NCI-H1105 treated with DMSO at 0.1 percent for 48 hours (cell line): ENCODE results near the gene DIP2C.

Experiments
- DNase-seq: peaks from one replicate; lab custom pipeline; 2025; lab: John Stamatoyannopoulos, UW

The DIP2C gene

DNA sequence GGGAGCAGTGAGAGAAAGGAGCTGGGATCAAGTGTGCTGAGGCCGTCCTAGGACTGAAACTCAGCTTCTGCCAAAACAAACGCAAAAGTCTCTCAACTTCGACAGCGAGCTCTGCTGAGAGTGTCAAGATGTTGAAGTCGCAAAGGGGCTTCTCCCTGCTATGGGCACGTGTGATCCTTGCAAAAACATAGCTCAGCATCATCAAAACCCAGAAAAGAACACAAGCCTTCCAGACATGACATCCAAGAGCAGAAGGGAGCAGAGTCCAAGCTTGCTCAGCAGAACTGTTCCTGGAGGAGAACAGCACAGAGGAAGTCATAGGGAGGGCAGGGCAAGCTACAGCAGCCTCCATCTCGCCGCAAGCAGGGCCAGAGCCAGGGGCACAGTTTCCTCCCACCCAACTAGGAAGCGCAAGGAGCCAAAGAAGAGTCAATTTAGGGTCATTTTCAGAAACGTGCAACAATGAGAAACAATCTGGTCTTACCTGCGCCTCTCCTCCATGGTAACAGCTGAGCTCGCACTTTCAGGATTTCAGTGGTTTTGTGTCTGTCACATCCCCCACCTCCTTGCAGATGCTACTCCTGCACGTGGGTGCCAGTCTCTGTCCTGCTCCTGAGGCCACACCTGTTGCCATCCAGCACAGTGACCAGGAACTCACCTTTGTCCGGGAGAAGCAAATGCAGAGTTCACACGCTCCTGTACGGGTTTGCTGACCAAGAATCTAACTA is 113.9 kb downstream of the DIP2C start:
- DNase-seq = no peak

DNA sequence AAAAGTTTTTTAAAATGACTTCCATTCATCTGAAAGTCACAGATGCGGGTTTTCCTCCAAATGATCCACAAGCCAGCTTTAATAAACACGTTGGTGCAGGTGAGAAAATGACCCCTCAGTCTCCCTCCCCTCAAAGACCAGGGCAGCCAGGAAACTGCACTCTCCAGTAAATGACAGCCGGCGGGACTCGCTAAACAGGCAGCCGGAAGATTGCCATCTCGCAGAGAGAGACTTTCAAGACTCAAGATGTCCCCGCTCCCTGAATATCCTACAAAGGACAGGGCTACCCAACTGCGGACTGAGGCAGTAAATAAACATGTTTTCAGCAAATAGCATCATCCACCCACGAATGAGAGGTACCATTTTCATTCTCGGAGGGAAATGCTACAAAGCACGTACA is 116.8 kb downstream of the DIP2C start:
- DNase-seq = no peak

DNA sequence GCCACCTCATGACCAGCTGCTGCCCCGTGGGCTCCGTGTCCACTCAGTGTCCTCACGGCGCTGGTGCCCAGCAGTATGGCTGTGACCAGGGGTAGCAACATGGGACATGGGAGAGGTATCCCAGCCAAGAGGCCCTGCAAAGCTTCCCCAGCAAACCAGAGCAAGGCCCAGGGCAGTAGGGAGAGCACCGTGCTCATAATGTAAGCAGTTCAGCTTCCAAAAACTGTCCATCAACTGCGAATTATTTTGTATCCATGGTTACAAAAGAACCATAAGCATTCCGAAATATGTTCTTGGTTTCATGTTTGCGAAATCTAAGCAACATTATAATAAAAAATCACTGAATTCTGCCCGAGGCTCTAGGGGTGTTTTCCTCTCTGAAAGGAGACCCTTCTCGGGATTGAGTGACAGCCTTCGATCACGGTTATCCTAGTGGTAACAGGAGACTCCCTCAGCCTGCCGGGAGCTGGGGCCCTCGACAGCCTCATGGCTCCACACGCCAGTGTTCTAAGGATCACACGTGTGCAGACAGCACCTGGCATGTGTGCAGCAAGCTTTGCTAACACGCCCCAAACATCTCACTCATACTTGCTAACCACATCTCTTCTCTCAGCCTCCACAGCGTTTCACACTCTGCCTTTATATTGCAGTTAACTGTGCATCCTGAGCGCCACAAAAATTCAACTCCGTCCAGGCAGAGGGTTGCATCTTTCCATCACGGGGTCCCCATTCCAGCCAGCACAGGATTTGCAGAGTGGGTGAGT is 117.6 kb downstream of the DIP2C start:
- DNase-seq = no peak

DNA sequence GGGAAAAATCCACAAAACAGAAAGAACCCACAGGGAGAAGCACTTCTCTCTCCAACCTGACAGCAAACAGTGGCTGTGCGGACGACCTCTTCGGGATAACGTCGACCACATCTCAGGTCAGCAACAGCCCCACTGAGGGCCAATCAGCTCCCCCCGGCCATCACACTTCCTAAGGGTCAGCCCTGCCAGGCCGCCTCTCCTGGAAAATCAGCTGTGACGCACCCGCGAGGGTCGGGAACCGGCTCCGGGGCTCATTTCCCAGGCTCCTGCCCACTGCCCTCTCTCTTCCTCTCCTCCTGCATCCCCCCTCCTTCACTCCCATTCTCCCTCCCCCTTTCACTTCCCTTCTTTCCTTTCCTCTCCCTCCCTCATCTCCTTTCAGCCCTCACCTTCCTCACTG is 118.3 kb downstream of the DIP2C start:
- DNase-seq = no peak

DNA sequence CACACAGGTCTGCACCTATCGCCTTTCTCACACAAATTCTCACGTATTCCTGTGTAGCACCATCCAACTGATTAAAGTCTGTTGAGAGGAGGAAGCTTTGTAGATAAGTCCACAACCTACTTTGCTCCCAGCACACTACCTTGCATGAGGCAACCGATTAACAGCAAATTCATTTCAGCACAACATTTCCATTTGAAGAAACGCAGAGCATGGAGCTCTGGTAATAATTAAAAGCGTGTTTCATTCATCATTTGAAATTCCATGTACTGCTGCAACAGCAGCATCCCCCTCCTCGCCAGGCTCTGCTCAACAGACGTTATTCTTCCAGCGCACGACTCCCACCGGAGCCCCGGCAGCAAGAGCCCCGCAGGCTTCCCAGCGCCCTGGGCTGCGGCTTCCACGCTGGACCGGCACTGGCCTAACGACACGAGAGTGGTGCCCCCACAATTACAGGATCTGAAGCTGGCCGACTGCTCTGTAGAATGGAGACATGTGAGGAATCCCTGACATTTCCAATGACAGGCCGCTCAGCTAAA is 118.8 kb downstream of the DIP2C start:
- DNase-seq = no peak

DNA sequence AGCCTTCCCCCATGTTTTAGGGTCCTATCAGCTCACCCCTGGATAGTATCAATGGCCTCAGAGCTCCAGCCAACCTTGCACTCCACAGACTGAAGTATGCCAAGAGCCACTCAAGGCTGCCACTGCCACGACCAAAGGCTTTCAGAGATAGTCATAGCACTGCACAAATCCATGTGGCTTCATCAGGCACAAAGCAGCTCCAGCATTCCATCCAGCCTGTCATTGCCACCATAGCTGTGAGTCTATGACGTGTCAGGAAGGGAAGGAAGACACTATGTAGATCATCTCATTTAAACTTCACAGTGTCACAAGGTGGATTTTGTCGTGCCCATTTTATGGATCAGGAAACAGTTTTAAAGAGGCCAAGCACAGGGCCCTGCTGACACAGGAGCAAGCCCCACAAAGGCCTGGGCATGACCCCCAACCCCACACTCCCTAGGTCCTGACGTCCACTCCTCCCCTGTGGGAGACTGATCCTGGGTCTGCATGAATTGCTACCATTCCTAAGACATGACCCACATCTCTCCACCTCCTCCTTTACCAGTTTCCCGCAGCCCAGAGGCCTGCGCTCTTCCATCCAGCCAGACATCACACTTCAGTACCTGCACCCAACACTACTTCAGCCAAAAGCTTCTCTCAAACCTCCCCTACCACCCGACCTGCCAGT is 119.4 kb downstream of the DIP2C start:
- no peak for DNase-seq

DNA sequence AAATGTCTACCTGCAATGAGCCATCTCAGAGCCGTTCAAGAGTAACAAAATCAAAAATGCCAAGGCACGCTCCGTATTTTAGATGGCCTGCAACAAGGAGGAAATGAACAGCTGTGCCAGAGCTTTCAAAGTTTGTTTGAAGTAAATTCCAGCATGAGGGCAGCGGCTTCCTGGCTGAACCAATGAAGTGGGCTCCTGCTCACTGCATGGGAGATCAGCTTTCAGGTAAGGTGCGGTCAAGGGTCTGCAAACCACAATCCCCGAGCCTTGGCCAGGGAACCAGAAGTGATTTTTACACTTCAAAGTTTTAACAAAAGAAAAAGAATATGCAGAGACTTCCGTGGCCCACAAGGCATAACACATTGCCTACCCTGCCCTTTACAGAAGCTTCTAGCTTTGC is 120.6 kb downstream of the DIP2C start:
- DNase-seq = no peak

DNA sequence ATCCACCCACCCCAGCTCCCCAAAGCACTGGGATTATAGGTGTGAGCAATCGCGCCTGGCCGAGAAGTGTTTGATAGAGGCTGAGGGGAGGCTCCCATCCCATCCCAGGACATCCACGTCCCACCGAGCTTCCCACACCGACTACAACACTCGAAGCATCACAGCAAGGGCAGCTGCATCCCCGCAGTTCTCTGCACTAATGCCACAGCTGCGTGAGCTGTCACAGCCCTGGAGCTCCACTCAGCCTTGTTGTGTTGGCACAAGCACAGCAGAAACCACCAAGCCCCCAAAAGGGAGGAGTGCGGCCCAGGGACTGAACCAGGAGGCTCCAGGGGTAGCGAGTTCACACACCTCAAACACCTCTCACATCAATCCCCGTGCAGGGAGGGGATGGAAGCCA is 121.6 kb downstream of the DIP2C start:
- DNase-seq = no peak

DNA sequence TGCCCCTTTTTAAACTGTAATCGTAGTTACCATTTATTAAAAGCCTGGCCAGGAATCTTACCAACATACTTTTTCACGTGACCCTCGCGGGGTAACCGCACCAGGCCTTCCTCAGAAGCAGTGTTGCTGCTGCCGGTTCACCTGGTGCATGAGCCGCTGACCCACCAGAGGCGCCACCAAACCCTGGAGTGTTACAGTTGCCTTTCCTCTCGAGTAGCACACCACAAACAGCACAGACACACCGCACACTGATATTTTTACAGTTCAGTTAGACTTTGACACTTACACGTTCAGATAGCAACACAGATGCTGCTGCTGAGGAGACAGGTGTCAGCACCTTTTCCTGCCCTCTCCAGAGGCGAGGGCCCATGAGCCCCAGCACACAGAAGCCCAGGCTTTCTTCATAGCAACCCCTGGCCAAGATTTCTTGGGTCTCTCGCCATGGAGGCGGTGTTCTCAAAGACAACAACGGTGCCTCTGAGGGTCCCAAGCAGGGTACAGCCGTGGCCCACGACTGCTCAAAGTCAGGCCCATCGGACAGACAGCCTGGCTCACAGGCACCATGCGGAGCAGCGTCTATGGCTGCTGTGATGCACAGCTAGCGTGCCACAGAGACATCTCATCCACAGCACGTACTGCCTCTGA is 123.1 kb downstream of the DIP2C start:
- no peak for DNase-seq

DNA sequence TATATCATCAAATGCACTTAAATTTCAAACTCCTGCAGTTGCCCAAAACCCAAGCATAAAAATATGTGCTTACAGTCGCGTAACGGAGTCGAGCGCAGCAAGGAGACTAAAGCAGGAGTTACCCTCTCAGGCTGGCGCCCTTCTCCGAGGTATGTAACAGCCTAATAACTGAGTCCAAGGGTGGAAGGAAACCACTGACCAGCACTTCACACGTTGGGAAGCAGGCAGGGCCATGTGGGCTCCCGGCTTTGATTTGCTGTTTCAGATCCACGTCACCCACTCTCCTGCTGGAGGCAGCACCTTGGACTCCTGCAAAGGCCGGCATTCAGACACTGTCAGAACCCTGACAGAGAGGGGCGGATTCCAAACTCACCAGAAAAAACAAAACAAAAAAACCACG is 123.8 kb downstream of the DIP2C start:
- DNase-seq = no peak

DNA sequence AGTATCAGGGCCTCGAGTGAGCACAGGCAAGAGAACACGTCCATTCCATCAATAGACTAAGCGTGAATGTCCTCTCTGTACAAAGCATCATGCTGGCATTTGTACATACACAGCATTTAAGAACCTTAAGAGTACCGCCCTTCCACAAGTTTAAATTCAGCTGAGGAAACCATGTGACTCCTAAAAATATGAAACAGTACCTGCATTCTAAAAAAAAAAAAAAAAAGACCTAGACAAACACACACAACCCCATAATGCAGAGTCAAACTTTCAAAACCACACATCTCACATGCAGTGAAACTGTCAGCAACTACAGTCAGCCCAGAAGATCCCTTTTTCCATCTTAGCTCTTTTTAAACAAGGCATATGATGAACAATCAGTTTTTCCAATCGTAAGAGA is 124.3 kb downstream of the DIP2C start:
- DNase-seq = no peak

DNA sequence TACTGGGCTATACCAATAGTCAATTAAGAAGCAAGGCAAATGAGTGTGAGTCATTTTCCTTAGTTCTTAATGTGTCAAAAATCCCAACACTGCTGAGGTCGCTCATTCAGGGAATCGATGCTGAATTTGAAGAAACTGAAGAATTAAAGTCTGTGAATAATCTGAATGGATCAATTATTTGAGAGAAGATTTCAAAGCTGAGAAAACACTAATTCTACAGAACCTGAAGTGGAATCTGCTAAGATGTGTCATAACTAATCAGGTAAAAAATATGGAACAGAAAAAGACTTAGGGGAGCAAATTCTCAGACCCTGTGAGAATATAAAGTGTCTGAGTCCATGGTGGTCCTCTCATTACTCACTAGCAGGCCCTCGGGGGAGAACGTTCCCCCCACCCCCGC is 125.6 kb downstream of the DIP2C start:
- no peak for DNase-seq

DNA sequence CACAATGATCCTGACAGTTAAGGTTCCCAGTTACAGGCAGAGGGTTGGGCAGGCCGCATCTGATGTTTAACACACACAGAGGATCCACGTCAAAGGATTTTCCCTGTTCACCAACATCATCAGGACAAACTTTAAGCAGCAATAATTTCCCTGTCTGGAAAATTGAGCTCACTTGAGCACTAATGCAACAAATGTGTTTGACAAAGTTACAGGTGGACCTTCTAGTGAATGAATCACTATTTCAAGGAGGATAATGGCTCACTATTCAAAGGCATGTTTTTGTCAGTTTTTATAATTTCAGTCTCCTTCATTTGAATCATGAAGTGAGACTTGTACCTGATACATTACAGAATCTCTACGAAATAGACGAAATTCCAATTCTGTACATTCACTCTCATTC is 127.3 kb downstream of the DIP2C start:
- DNase-seq = no peak

DNA sequence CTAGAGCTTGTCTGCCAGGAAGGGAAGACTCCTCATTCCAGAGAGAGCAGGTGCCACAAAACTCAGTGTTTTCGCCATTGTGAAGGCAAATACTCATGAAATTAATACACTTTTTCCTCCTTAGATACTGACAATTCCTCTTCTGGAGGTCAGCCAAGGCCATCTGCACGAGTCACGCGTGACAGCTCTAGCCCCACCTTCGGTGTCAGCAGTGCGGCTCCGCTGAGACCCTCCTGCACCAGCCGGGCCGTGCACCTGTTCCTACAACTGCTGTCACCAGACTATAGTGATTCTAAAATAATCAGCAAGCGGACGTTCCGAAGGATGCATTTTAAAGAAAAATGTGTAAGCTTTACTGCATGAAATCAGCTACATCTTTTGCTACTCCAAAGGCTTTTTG is 127.7 kb downstream of the DIP2C start:
- DNase-seq = peak; percentile 24

DNA sequence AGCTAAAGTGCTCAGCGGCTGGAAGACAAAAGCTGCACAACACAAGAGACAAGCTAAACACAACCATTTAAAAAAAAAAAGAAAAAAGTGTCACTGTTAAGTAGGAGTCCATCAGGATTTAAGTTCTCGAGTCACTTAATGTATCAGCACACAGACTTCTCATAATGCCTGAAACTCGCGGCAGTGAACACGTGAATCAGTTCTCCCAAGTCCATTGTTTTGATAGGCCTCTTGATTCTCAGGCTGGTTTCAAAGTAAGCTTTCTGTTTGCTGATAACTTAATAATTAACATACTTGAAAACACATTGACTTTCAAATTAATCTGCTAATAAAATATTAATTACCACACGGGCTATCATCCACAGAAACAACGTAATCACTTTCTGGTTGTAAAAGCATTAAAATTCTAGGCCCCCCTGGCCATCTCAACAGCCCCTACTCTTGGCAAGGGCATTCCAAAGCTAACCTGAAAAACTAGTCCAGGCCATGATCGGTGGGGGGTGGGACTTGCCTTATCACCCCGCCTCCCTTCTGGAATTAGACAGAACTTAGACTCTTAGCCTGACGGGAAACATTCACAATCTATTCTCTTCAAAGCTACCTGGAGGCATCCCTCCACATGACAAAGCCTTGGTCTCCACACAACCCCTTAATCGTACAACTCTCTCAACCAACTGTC is 129.0 kb downstream of the DIP2C start:
- no peak for DNase-seq

DNA sequence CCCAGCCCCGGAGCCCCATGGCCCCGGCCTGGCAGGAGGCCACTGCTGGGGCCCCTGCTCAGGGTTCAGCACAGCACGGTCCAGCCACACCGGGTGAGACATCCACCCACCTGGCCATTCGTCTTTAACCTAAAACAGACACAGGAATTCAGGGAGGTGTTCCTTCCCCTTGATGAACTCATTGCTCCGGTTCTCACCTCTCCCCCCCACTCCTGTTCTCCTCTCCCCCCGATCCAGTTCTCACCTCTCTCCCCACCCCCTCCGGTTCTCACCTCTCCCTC is 129.8 kb downstream of the DIP2C start:
- no peak for DNase-seq

DNA sequence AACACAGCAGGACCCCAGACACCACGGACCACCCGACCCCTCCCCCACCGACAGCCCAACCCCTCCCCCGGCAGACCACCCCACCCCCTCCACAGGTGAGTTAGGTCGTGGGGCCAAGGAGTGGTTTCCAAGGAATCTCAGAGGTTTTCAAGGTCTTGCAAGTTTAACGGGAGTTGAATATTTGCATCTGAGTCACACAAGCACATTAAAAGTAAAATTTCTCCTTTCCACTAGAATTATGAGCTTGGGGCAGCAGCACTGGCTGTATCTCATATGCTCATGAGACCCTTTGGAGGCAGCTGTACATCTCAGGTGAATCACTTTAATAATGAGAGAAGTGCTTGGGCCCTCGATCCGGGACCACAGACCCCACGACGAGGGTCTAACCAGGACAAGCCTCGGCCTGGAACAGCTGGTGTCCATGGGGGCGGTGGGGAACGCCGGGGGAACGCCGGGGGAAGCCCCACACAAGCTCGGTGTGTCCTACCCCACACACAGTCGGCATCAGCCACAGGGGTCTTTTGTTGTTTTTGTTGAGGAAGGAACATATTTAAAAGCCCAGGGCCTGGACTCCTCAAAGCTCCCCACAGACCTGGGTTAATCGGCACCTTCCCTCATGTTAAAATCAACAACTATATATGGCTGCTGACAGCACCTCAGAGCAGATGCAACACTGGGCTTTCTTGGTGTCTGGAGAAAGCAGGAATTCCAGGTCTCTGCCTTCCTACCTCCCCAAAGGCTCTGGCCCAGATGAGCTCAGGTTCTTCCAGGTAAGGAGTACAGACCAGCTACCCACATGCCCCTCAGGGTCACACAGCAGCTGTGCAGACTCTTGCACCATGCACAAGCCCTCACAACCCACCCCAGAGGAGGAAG is 130.3 kb downstream of the DIP2C start:
- DNase-seq = no peak

DNA sequence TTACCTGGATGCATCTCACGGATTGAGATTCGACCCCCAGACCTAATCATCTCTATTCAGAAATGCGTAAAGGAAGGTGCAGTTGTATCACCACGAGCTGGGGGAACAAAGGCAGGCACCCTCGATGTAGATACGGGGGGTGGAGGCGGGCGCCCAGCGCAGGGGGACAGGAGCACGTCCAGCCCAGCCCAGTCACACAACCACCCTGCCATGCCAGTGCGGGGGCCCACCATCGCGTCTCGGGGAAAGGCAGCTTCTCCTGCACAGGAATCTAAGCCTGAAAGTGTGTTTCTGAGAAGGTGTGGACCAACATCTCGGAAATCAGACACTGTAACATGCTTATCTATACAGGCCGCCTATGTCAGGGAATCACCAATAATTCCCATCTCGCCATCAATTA is 131.1 kb downstream of the DIP2C start:
- no peak for DNase-seq

DNA sequence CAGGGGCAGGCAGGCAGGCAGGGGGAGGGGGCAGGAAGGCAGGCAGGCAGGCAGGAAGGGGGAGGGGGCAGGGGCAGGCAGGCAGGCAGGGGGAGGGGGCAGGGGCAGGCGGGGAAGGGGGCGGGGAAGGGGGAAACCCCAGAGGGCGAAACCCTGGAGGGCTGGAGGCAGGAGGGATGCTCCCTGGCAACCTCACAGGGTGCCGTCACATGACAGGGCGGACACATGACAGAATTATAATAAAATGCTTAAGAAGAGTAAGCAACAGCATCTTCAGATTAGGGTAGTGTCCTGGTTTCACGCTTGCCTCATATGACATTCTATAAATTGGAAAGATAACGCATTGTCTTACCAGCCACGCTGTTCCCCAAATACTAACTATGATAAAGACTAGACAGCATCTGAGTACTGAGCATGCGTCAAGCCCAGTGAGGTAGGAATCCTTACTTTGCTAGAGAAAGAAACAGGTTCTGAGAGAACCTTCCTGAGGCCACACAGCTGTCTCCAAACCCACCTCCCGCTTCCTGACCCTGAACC is 131.6 kb downstream of the DIP2C start:
- DNase-seq = no peak

DNA sequence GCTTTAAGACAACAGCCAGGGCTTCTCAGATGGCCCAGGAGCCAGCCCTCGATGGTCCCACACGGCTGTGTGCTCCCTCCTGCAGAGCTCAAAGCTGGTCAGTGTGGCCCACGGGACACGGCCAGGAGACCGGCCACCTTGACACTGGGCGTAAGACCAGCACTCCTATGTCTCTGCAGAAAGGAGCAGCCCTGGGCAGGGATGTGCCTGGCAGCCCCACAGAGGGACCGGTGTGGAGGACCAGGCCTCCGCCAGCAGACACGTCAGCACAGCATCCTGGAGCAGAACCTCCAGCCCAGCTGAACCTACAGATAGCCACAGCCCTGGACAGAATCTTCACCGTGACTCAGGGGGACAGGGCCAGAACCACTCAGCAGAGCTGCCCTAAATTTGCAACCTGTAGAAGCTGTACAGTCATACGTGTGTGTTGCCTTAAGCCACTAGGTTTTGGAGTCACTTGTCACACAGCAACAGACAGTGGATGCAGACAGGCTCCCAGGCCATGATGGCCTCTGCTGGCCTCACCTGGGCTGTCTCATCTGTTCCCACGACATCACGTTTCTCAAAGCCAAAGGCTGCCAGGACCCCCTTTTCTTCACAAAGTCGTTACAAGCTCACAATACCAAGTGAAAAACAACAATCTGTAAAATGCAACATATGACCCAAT is 132.4 kb downstream of the DIP2C start:
- DNase-seq = no peak
